Cardiac septum (tissue), 1 donor: ENCODE results near the gene DMBT1. TPM values are rescaled to one million over a fixed set of nuclear protein-coding genes. Genes with fewer than 3 reads are reported as not detected.
A peak's percentile ranks its signal among the peaks of the same experiment; 100 is the strongest.

ENCODE experiments used
- DNase-seq: peaks from one replicate; pipeline ENCODE4 v3.0.0-alpha.2; 2020; ENCODE audit warnings: low spot score
- intact Hi-C: fragments of 100-400 bp; cut with DNase I; formaldehyde crosslinking; loops from one replicate; pipeline ENCODE4 v1.14.0; 2022
- total RNA-seq: library from RNA; stranded (reverse); fragmentation: NEBNext Ultra II Directional; extraction: Animal tissue kit (Norgen Biotek cat#: 25700); gene quantifications from one replicate; pipeline ENCODE4 v1.2.1, GENCODE V29; 2021
- donor health status: DM: no; HTN: no; CAD: no.

DMBT1 gene
- total RNA-seq, 1 donor from 2014 or later: 0.08 TPM

- no peak for DNase-seq
- intact Hi-C loops: no loop called here
Observed at GRCh38 chr10:122544493-122544892, 16.1 kb upstream of the DMBT1 start.

- DNase-seq: no peak
- intact Hi-C loops: no loop called here
Observed at GRCh38 chr10:122546242-122546641, 14.3 kb upstream of the DMBT1 start.

DNA sequence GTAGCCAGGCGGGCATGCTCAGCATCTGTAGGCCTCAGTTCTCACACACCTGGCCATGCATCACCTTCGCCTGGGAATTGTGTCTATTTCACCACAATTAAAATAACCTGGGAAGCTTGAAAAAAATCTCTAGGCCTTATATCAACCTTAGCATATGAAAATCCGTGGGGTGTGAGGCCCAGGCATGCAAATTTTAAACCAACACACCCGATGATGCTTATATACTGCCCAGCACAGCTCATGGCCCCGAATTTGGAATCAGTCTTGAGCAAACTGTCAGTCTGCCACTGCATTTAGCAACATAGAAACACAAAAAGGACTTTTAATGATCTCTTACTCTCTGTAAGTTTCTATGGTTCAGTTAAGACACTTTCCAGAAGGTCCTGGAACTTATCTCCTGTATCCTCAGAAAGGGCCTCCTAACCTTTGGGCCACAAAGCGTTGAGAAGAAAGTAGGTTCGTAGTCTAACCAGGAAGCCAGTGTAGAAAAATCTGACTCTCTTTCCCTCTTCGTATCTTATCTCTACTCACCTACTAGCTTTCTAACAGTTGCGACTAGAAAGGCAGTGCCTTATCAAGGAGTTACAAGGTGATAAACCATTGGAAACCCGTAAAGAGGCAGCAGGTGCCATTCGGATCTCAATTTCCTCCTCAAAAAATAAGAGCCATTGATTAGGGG lies 12.0 kb upstream of the DMBT1 start:
- intact Hi-C loops: no loop called here
- no peak for DNase-seq

GRCh38 chr10:122549636-122550035 lies 10.9 kb upstream of the DMBT1 start:
- intact Hi-C loops: no loop called here
- DNase-seq: no peak

- intact Hi-C loops: no loop called here
- no peak for DNase-seq
Observed at GRCh38 chr10:122550427-122550826, 10.1 kb upstream of the DMBT1 start.

GRCh38 chr10:122550983-122551382 lies 9.6 kb upstream of the DMBT1 start:
- intact Hi-C loops: no loop called here
- no peak for DNase-seq

DNA sequence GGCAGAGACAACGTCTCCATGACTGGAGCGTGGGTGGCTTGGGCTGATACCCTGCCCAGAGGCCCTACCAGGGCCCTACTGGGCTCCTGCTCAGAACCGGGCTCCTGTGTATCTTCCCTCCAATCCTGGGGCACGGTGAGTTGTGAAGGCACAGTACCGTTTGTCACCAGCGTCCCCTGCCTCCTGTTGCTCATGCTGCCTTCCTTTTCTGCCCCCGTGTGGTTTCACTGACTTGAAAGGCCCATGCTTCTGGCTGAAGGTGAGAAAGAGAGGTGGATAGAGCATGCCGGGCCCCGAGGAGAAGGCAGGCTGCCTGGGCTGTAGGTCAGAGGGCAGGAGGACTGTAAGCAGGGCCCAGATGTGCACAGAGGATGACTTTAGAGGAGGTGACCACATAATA lies 9.1 kb upstream of the DMBT1 start:
- intact Hi-C loops: no loop called here
- DNase-seq: no peak

- intact Hi-C loops: no loop called here
- no peak for DNase-seq
Observed at GRCh38 chr10:122553341-122553740, 7.2 kb upstream of the DMBT1 start.

DNA sequence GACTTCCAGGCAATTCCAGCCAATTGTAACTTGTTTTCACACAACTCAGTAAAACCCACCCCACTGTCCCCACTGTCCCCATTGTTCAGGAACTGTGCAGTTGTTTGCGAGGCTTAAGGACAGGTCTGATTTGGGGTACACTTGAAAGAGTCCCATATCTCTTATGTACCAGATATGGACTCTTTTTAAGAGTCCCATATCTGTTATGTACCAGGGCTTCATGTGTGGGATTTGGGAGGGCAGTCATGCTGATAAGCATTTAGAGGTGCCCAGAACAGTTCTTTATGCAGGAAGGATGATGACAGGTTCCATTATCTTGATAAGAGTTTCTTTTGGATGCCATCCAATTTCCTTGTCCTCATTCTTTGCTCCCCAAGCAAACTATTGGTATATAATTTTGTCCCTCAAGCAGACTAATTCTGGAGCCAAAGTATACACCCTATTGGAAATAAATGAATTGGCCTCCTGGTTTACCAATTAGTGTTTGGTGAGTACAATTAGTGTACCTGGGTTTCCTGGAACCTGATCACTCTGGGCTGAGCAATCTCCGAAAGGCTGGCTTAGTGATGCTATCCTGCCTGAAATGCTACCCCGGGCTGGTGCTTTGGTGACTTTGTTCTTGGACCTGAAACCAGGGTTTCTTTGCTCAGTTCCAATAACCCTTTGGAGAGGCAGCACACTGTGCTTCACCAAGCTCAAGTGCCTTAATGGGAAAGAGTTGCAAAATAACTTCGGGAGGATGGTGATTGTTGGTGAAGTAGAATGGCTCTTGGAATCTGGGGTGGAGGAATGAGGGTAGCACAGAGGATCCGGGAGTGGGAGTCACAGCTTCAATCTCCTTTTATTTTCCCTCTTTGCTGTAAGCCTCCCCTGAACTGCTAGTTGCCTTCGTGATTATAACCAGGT lies 6.2 kb upstream of the DMBT1 start:
- no peak for DNase-seq
- intact Hi-C loops: no loop called here

GRCh38 chr10:122555442-122555841 lies 5.1 kb upstream of the DMBT1 start:
- DNase-seq: no peak
- intact Hi-C loops: no loop called here

- intact Hi-C loops: no loop called here
- no peak for DNase-seq
Observed at GRCh38 chr10:122557516-122557915, 3.0 kb upstream of the DMBT1 start.

GRCh38 chr10:122558452-122558851 lies 2.1 kb upstream of the DMBT1 start:
- no peak for DNase-seq
- intact Hi-C loops: no loop called here

DNA sequence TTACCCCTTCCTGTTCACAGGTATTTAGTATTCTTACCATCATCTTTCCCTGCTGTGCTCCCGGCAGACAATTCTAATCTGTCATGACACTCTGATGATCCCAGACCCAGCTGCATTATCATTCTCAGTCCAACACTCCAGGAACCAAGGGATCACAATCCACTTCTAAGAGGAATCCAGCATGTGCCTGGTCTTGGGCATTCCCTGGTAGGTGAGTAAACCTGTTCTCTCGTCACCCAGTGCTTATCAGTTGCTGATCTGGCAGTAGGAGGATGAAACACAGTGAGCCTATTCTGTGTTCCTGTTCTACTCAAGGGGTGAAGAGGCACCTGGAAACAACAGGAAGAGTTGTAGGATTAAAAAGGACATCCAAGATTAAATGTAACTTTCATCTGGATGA lies 1.3 kb upstream of the DMBT1 start:
- intact Hi-C loops: no loop called here
- DNase-seq: no peak

GRCh38 chr10:122561212-122561611 lies 658 bp downstream of the DMBT1 start:
- no peak for DNase-seq
- intact Hi-C loops: no loop called here

DNA sequence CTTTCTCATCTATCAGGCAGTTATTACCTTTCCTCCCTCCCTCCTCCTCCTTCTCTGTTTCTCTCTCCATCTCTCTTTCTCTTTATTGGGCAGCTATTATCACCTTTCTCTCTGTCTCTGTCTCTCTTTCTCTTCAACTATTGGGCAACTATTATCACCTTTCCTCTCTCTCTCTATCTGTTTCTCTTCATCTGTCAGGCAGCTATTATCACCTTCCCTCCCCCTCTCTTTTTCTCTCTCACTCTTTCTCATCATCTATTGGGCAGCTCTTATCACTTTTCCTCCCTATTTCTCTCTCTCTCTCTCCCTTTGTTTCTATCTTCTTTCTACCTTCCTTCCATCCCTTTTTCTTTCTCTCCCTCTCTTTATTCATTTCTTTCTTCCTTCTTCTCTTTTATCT lies 1.2 kb downstream of the DMBT1 start:
- intact Hi-C loops: no loop called here

DNA sequence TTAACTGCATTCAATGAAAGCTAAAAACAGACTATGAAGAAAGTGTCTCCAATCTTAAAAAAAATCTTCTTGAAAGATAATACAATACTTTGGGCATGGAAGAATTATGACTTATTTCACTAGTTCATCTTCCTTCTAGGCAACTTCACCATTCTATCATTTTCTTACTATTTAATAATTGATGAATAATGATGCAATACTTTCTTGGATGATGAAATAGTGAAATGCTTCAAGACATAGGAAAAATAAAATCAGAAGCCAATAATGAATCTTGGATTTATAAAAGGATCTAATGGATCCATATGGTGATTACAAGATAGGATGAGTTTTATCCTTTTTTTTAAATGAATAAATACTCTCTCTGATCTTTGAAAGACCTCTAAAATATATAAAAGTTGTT lies 4.4 kb downstream of the DMBT1 start:
- intact Hi-C loops: loop anchor here (1.0 to 5.0 kb wide), 4 partner anchors 43 to 267 kb away; no protein-coding TSS in a partner anchor
- no peak for DNase-seq

More for the DNA sequence above, 1.2 kb downstream of the DMBT1 start:
- no peak for DNase-seq

DNA sequence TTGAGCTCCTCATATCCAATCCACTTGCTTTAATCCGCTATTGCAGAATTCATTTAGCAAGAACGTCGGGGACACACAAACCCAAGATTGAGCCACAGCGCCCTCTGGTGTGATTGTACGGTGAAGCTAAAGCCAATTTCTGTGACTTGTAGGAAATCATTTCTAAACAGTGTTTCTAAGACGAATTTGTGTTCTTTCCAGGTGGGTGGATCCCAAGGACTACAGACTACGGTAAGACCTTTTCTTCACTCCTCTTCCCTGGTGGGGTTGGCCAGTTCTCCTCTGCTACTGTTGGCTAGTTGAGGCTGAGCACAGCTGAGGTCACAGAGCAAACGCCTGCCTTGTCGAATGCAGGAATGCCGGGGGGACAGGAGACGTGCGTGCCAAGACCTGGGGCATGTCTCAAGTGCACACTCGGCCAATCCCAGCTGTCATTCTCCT lies 5.2 kb downstream of the DMBT1 start:
- peak; percentile 81 for DNase-seq
- intact Hi-C loops: loop anchor here (1.0 to 5.0 kb wide), 5 partner anchors 43 to 267 kb away; no protein-coding TSS in a partner anchor

DNA sequence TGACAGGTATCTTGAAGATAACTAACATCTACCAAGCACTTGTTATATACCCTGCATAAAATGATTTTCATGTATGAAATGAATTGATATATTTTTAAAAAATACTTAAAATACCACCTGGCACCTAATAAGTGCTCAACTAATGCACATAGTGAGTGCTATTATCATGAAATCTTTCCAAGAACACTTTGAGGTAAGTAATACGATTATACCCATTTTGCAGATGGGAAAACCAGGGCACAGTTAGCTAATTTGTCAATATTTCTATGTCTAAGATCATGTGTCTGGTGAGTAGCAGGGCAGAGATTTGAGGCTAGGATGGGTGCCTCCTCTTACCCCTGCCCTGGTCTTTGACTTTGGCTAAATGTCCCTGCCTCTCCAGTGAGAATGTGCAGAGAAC lies 6.1 kb downstream of the DMBT1 start:
- intact Hi-C loops: loop anchor here (2.0 to 5.0 kb wide), 4 partner anchors 44 to 224 kb away; no protein-coding TSS in a partner anchor
- no peak for DNase-seq

- intact Hi-C loops: loop anchor here (2.0 to 5.0 kb wide), 4 partner anchors 45 to 224 kb away; no protein-coding TSS in a partner anchor
- peak; percentile 63 for DNase-seq
Observed at GRCh38 chr10:122567056-122567660, 6.6 kb downstream of the DMBT1 start.

DNA sequence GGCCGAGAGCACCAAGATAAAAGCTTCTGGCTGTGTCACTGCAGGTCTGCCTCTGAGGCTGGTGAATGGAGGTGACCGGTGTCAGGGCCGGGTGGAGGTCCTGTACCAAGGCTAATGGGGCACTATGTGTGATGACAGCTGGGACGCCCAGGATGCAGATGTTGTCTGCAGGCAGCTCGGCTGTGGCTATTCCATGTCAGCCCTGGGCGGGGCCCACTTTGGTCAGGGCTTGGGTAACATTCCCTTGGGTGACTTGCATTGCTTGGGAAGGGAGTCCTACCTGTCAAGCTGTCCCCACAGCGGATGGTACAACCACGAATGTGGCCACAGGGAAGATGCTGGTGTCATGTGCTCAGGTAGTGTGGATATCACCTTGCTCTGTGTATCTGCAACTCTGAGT lies 8.0 kb downstream of the DMBT1 start:
- intact Hi-C loops: loop anchor here (5.0 kb wide), 3 partner anchors 46 to 134 kb away; no protein-coding TSS in a partner anchor
- no peak for DNase-seq
